Hippocampal formation (tissue), 2 donors: Measurements from ENCODE around the gene NKAIN1.
"Not testable (repeated sequence)": the region's sequence is repeated elsewhere in the genome, so short reads cannot be mapped to it uniquely, and the experiment has no call there.

Source experiments
- DNase-seq, 2 donors: peaks; one replicate each; lab custom pipeline; 2025; lab: John Stamatoyannopoulos, UW

The NKAIN1 gene

GRCh38 chr1:31195267-31195666 is 44.4 kb downstream of the NKAIN1 start:
- DNase-seq = not testable (repeated sequence)

GRCh38 chr1:31193729-31194128 is 46.0 kb downstream of the NKAIN1 start:
- DNase-seq = no peak

DNA sequence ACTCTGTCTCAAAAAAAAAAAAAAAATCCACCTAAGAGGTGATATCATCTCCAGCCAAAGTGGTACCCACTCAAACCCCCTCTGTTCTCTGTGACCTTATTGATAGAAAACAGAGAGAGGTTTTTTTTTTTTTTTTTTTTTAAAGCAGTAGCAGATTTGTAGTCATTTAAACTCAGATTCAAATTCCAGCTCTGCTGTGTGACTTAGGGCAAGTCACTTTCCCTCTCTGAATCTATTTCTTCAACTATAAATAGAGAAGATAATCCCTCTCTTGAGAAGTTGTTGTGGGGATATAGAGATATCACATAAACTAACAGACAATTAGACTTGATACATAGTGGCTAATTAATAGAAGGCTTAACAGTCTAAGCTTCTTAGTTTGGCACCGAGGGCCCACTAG is 48.4 kb downstream of the NKAIN1 start:
- no peak for DNase-seq

GRCh38 chr1:31189696-31190674 is 49.7 kb downstream of the NKAIN1 start:
- DNase-seq = no peak

- DNase-seq = no peak
Measured at GRCh38 chr1:31183927-31184554, 55.6 kb downstream of the NKAIN1 start.

DNA sequence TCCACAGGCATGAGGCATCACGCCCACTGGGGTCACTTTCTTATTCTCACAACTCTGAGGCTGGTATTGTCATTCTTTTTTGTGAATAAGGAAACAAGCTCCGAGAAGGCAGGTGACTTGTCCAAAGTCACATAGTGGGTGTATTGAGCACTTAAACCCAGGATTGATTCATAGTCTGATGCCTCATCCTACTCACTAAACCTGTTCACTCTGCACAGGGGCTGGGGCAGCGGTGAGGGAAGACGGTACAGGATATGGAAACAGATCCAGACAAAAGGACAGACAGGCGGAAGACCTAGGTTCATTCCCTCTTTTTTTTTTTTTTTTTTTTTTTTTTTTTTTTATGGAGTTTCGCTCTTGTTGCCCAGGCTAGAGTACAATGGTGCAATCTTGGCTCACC is 56.6 kb downstream of the NKAIN1 start:
- DNase-seq = no peak

DNA sequence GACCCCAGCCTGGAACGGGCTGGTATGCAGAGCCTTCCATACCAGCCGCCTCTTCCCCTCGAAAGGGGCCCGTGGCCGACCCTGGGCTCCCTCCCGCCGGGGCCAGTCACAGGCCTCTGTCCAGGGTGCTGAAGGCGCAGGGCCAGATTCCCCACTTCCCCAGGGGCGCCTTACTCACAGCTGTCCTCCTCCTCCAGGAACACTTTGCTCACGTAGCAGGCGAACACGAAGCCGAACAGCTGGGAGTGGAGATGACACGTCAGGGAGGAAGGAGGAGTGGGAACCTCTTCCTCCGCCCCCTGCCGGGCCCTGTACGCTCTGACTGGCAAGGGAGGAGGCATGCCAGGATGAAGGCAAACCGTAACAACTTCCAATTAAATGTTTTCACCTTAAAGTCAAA is 57.3 kb downstream of the NKAIN1 start:
- DNase-seq = peak in 1 of 2 donors; percentile 8

- DNase-seq = peak in 1 of 2 donors; percentile 22
Measured at GRCh38 chr1:31181515-31182343, 58.0 kb downstream of the NKAIN1 start.

DNA sequence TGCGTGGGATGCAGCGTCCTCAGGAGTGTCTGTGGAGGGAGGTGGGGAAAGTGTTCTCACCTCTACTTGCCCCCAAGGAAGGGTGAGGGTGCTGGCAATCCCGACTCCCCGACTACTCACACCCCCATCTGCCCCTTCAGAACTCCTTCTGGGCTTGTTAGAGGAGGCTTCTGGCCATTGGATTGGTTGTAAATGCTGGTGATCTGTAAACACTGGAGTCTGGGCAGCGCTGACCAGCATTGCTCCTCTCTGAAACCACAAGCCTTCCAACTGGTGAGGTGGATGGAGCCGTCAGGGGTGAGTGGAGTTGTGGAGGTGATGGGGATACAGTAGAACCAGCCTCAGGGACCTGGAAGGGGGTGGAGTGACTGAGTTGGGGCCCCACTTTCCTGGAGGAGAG is 59.3 kb downstream of the NKAIN1 start:
- no peak for DNase-seq

DNA sequence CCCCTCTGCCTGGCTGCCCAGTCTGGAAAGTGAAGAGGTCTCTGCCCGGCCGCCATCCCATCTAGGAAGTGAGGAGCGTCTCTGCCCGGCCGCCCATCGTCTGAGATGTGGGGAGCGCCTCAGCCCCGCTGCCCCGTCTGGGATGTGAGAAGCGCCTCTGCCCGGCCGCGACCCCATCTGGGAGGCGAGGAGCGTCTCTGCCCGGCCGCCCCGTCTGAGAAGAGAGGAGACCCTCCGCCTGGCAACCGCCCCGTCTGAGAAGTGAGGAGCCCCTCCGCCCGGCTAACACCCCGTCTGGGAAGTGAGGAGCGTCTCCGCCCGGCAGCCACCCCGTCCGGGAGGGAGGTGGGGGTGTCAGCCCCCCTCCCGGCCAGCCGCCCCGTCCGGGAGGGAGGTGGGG is 63.4 kb downstream of the NKAIN1 start:
- DNase-seq = not testable (repeated sequence)

DNA sequence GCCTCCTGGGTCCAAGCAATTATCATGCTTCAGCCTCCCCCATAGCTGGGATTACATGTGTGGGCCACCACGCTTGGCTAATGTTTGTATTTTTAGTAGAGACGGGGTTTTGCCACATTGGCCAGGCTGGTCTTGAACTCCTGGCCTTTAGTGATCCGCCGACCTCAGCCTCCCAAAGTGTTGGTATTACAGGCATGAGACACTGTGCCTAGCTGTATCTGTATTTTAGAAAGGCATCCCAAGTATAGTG is 69.3 kb downstream of the NKAIN1 start:
- no peak for DNase-seq

- DNase-seq = no peak
Measured at GRCh38 chr1:31166462-31166861, 73.2 kb downstream of the NKAIN1 start.

GRCh38 chr1:31164291-31164690 is 75.4 kb downstream of the NKAIN1 start:
- DNase-seq = no peak

DNA sequence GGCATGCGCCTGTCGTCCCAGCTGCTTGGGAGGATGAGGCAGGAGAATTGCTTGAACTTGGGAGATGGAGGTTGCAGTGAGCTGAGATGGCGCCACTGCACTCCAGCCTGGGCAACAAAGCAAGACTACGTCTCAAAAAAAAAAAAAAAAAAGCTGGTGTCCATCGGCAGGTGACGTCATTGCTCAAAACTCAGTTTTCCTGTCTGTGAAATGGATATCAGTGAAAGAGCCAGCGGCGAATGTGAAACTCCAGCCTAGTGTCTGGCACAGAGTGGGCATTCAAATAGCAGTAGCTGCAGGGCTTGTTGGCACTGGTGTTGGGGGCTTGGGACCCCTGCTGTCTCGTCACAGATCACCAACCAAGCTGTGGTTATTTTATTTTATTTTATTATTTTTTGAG is 75.8 kb downstream of the NKAIN1 start:
- no peak for DNase-seq

GRCh38 chr1:31161571-31161970 is 78.1 kb downstream of the NKAIN1 start:
- DNase-seq = no peak

- DNase-seq = no peak
Measured at GRCh38 chr1:31159869-31160611, 79.6 kb downstream of the NKAIN1 start.

- no peak for DNase-seq
Measured at GRCh38 chr1:31159323-31159722, 80.4 kb downstream of the NKAIN1 start.

DNA sequence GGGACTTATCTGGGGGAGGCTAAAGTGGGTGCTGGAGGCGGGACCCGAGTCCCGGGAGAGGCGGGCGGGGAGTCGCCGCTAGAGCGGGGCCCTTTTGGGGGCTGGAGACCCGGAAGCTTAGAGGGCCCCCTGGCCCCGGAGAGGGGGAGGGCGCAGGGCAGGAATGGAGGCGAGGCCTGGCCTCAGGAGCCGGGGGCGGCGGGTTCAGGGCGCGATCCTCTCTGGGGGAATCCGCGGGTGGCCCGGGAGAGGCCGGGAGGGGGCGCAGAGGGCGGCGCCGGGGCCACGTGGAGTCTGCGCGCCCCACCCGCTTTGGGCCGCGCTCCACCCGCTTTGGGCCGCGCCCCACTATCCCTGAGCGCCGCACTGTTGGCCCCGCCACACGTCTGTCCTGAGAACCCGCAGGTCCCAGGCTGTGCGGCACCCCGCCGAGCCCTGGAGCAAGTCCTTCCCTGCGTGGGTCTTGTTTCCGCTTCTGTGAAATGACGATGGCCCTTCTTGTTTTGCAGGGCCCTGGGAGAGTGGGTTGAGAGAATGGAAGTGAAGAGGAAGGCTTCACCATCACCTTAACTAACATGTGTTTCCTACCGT is 84.4 kb downstream of the NKAIN1 start:
- DNase-seq = peak in 1 of 2 donors; percentile 16

- peak in 1 of 2 donors; percentile 37 for DNase-seq
Measured at GRCh38 chr1:31154632-31155215, 85.0 kb downstream of the NKAIN1 start.

- DNase-seq = no peak
Measured at GRCh38 chr1:31154000-31154631, 85.6 kb downstream of the NKAIN1 start.

- DNase-seq = no peak
Measured at GRCh38 chr1:31153423-31153822, 86.3 kb downstream of the NKAIN1 start.
